ENCODE data around the gene ALDOA.

ALDOA gene

DNA sequence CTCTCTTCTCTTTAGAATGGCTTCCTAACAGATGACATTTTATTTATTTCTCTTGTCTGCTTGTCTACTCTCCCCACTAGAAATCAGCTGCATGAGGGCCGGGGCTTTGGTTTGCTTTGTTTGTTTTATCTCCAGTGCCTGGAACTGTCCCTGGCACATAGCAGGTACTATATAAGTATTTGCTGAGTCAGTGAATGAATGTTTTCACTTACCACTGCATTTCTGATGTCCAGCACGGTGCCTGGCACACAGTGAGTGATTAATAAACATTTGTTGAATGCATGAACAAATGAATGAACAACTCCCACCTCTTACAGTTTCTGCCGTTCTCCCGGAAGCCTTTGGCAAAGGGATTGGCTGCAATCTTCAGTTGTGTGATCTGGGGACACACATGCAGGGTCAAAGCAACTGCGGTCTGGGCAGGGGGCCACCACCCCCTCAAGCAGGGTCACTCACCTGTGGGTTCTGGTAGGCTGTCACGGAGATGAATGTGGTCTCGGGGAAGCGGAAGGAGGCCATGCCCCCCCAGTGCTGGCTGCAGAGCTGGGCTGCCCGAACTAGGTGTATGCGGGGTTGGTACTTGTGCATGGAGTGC is 22.8 kb downstream of the ALDOA start:
- in situ Hi-C loops (cut with MboI; ENCODE audit: low sequenced_read_pairs), result no loop called here

DNA sequence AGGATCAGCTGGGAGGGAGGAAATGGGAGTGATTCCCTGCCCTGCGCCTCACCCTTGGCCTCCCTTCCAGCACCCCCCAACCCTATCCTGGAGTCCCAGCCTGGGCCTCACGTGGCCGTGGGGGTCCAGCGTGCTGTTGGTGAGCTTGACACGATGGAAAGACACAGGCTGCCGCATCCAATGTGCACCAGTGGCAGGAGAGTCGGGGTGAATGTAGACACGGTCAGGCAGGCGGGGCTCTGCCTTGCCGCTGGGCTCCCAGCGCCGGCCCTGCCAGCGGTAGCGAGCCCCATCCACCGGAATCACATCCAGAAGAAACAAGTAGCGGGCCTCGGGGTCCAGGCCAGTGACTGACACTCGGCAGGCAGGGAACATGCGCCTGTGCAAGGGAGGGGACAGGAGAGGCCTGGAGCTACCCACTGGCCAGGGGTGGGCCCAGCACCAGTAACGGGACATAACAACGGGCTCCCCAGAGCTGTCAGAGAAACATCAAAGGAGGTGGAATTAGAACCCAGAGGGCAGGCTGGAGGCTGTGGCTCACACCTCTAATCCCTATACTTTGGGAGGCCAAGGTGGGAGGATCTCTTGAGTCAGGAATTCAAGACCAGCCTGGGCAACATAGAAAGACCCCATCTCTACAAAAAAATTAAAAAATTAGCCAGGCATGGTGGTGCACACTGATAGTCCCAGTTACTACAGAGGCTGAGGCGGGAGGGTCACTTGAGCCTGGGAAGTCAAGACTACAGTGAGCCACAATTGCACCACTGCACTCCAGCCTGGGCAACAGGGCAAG is 23.5 kb downstream of the ALDOA start:
- in situ Hi-C loops (cut with MboI; ENCODE audit: low sequenced_read_pairs), result no loop called here

DNA sequence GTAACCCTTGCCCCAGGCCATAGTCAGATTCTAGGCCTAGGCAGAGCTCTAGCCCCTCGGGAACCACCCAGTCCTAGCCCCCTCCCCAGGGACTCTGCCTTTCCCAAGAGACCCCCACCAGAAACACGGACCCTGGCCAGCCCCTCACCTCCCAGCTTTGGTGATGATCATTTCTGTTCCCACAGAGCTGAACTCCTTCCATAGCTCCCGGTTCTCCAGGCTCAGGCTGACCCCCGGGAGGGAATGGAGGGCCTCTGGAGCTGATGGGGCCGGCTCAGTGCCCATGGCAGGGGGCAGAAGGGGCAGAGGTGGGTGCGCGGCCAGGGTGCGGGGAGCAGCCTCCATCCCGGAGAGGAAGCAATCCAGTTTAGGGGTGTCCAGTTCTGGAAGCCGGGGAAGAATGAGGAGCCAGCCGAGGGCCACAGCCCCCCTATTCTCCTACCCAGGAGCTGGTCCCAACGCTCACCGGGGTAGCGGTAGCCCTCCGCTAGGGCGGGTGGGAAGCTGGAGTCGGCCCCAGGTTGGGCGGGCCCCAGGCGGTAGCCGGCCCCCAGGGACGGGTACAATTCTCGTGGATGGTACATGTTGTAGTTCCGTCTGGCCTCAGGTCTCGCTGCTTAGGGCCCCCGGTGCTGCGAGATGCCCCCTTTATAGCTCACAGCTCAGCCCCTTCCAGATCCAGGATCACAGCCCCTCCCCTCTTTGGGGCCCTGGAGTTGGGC is 25.2 kb downstream of the ALDOA start:
- in situ Hi-C loops (cut with MboI; ENCODE audit: low sequenced_read_pairs), result no loop called here

DNA sequence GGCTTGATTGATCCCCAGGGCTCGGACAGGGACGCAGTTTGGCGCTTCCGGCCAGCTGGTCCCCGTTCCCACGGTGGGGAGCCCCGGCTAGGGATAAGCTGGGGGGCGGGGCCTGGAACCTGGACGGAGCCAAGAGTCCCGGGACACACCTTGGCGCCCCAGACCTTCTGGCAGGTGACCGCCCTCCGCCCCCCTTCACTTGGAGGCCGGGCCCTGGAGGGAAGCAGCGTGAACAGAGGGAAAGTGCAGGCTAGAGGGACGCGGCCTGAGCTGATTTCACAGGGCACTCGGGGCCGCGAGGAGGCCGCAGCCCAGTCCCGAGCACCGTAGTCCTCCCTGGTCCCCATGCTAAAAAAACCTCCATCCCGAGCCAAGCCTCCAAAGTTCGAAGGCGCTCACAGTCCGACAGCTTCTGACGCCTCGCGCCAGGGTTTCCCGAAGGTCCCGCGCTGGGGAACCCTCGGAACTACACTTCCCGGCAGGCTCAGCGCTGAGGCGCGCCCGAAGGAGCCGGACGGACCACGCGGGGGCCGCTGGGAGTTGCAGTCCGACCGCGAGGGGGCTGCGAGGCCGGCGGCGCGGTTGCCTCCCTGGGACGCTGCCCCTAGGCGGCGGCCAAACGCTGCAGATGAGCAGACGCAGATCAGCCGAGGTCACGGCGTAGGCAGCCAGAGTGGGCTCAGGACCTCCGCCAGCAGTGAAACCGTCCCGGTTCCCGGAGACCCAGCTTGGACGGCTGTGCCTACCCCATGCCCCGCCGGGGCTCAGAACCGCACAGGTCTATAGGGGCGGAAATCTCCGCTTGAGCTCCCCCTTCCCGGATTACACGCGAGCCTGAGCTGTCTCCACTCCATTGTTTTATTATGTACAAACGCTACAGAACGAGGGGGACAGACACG is 26.2 kb downstream of the ALDOA start, which contains the start of gene TBX6:
Gene TBX6 (minus strand): TSS at position 451 of the 899 bp plus-strand sequence. CDS start 731 bp downstream, outside the sequence.
- in situ Hi-C loops (cut with MboI; ENCODE audit: low sequenced_read_pairs), result no loop called here

DNA sequence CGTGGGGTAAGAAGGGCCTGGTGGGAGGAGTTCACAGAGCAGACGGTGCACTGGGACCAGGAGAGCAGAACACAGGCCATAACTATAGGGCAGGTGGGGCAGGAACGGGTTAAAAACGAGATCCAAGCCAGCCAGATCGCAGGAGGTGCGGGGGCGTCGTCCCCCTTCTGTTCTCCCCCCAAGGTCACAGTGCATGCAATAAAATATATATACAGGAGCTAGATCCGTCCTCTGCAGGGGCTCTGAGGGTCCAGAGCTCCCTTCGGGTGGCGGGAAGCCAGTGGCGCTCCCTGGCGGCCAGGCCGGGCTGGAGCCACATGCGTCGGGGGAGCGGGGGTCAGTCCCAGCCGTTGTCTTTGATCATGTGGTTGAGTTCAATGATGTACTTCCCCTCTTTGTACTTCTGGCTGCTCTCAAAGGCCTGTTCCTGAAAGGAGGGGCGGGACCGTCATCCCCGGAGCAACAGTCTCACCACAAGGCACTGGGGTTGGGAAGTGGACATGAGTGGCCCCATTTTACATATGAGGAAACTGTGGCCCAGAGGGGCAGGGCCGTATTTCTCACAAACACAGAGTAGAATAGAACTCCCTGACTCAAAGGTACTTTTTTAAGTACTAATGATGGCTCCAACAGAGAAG is 26.9 kb downstream of the ALDOA start:
- in situ Hi-C loops (cut with MboI; ENCODE audit: low sequenced_read_pairs), result no loop called here

DNA sequence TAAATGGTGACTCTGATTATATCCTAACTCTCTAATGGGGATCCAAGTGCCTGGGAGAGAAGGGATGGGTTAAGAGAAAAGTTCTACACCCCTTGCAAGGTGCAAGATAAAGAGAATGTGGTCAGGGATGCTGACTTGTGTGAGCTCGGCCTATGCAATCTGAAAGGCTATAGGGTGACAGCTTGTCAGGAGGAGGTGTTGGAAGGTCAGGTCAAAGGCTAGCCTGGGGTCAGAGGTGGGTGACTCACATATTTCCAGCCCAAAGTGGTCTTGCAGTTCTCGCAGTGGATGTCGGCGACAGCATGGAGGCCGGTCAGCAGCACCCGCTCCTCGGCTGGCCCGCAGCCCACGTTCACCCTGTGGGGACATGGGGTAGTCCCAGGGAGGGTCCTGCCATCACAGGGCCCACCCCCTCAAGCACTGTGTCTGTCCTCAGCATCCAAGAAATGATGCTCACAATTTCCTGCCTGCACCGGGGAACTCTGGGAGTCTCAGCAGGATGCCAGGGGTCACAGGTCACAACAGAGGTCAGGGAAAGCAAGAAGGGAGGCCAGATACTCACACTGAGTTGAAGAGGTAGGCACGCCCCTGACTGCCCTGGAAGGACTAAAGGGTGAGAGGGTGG is 29.1 kb downstream of the ALDOA start:
- in situ Hi-C loops (cut with MboI; ENCODE audit: low sequenced_read_pairs), result no loop called here

DNA sequence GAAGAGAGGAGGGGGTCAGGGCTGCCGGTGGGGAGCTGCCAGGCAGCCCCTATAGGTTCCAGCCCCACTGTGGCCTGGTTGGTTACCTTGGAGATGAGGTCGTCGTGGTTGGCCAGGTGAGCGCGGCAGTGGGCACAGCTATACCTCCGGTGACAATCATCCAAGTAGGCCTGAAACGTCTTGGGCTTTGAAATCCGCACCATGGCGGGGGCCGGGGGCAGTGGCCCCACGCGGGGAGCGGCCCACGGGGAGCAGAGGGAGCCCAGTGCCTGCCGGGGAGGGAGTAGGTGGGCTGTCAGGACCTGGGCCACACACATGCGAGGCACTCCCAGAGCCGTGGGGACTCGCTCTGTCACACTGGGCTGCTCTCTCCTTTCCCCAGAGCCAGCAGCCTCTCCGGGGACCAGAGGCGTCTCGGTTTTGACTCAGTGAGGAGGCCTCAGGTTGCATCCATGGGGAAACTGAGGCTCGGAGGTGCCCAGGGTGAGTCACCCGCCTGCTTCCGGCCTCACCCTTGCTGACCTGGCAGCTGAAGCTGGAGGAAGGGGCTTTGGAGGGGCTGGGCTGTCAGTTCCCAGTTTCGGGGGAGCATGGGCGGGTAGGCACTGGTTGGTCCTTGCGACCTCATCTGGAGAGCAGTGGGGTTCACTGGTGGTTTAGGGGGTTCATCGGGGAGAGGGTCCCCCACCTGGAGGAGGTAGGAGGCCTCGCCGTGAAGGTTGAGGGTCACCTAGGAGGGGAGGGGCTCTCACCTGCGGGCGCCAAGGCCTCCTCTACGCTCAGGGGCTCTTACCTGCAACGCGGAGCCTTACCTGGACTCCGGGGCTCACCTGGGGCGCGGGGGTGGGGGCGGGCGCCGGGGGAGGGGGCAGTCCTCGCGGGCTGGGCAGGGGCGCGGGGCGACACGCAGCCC is 29.9 kb downstream of the ALDOA start:
- in situ Hi-C loops (cut with MboI; ENCODE audit: low sequenced_read_pairs), result no loop called here

DNA sequence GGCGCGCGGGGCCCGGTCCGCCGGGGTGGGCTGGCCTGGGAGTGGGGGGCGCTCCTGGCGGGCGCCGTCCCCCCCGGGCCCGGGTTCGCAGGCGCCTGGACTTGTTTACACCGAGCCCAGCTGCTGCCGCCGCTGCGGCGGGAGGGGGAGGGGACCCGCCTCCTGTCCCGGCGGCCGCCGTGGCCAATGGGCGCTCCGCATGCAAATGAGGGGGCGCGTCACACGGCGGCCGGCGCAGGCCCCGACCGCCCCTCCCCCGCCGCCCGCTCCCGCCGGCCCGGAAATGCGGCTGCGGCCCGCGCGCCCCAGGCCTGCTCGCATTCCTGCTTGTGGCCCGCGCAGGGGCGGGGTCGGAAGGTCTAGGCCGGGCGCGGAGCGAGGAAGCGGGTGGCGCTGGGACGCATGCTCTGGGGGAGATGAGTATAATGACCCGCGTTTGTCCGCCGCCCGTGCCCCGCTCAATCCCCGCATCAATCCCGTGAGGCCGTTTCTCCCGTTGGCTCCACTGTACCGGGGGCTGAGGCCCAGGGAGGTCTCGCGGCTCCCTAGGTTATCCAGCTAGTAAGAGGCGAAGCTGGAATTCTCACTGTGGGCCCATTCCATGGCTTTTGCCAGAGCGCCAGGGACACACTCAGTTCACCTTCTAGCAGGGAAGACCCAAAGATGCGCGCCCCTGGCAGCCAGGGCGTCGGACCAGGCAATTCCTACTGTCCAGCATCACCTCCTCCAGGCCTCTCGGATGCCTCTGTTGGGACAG is 30.7 kb downstream of the ALDOA start, which contains the start of gene YPEL3:
Gene YPEL3 (minus strand): TSS at position 109 of the 757 bp plus-strand sequence. CDS start 731 bp downstream, outside the sequence.
- in situ Hi-C loops (cut with MboI; ENCODE audit: low sequenced_read_pairs), result no loop called here

DNA sequence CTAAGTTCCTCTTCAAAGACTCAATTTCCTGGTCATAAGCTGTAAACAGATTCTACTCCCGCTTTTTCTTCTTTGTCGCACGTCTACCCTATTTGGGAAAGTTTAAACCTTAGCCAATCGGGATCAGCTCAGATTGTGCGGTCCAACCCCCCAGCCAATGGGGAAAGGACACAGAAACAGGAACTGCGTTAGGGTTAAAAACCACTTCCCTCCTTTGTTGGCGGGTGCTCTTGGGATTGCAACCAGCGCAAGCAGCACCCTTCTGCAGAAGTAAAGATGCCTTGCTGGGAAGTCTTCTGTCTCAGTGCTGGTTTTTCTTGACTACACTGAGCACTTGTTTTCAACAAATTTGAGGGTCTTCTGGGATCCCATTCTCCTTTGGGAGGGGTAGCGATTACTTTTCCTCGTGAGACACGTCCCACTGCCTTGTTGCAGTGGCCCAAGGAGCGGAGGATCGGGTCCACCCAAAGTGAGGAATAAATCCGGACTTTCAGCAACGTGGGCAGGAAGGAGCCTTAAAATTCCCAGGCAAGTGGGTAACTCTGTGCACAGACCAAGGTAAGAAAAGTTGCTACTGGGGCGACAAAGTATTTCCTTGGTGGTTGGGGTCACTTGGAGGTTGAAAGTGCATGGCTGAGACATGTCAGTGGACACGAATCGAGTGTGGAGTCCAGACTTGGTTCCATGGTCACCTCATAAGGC is 31.5 kb downstream of the ALDOA start:
- in situ Hi-C loops (cut with MboI; ENCODE audit: low sequenced_read_pairs), result no loop called here

DNA sequence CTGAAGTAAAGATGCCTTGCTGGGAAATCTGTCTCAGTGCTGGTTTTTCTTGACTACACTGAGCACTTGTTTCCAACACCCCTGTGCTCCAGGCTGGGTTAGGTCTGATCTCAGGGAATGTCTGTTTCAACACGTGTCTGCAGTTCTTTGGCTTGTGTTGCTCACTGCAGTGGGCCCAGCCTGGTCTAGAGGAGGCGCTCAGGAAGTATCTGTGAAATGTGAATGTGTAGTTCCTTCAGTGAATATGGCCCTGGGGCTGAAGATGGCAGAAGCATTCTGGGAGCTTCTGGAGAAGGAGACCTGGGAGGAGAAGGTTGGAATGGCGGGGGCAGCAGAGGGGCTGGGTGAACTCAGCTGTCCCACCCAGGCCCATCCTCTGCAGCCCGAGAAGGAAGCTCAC is 38.5 kb downstream of the ALDOA start:
- in situ Hi-C loops (cut with MboI; ENCODE audit: low sequenced_read_pairs), result loop anchor here (25.0 kb wide), 1 partner anchor 308 kb away; the partner anchor contains the start of gene ZNF771

DNA sequence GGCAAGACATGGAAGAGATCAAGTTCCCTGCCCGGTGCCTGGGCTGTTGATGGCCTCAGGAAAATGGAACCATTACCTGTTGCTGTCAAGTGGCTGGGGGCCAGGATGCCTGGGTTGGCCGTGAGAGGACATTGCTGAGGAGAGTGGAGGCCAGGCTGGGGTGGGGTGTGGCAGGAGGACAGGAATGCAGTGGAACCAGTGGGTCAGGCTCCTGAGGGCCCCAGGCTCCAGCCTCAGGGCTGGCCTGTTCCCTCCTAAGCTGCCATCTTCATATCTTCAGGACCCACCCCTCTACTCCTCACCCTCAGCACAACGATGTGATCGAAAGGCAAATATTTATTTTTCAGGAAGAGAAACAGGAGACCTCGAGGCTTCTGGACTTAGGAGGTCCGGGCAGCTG is 38.9 kb downstream of the ALDOA start:
- in situ Hi-C loops (cut with MboI; ENCODE audit: low sequenced_read_pairs), result loop anchor here (25.0 kb wide), 1 partner anchor 308 kb away; the partner anchor contains the start of gene ZNF771

DNA sequence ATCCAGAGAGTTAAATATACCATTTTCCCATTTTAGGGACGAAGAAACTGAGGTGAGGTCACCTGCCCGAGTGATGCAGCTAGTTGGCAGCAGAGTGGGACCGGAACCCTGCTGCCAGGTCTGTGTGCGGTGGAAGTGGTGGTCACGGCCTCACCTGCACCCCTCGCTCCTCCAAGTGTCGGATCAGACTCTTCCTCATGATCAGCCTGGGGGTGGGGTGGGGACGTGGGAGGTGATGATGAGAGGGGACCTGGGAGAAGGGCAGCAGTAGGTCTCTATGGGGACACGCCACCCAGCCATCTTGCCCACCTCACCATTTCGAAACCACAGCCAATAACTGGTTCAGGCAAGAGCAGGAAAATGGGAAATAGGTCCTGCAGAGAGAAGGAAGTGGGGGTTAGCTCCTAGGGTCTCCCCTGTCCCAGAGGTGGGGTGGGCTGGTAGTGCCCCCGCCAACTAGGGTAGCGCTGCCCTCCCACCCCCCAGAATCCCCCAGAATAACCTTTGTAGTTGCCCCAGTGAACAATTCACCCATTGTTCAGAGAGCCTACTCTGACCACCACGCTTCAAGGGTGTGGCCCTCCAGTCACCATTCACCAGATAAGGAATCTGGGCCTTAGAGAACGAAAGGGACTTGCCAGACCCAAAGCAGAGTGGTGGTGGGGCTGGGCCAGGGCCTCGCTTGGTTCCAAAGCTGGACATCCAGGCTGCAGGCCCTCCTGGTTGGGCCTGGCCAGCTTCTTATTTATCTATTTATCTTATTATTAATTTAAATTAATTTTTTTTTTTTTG is 42.7 kb downstream of the ALDOA start:
- in situ Hi-C loops (cut with MboI; ENCODE audit: low sequenced_read_pairs), result loop anchor here (25.0 kb wide), 1 partner anchor 304 kb away; the partner anchor contains the start of gene ZNF771

DNA sequence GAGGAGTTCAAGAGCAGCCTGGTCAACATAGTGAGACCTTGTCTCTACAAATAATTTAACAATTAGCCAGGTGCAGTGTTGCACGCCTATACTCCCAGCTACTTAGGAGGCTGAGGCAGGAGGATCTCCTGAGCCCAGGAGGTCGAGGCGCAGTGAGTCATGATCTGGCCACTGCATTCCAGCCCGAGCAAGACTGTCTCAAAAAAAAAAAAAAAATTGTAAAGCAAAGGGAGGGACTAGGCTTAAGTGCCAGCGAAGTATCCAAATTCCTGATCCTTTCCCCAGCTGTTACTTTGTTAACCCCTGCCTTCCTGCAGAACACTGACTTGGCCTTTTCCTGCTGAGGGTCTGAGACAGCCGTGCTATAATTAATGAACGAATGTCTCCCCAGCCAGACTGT is 45.1 kb downstream of the ALDOA start:
- in situ Hi-C loops (cut with MboI; ENCODE audit: low sequenced_read_pairs), result loop anchor here (25.0 kb wide), 1 partner anchor 302 kb away; the partner anchor contains the start of gene ZNF771

DNA sequence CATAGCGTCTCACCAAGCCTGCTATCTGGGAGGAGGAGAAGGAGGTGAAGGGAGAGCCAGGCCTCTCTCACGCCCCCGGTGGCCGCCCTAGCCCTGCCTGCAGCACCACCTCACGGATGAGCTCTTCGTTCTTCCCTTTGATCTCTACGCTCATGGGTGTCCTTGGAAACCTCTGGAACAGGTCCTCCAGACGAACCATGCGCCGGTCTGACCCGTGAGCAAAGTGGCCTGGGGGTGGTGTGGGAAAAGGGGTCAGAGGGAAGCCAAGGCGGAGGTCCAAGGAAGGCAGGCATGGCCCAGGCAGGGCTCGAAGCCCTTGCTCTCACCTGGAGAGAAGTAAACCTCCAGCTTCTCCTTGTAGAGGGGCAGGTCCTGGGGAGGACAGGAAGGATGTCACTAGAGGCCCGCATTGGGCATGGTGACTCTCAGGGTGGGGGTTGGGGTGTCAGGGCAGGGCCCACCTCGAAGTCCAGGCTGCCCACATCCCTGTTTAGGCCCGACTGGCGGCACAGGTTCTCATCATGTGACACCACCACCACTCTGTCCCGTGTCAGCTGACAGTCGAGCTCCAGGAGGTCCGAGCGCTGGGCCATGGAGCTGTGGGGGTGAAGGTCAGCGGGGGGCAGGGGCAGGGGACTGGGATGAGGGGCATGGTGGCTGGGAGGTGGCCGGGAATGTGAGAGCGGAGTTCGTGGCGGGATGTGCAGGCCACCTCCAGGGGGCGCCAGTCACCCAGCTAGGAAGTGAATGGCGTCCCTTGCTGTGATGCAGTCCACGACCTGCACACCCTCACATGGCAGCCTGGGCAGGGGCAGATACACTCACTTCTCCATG is 46.9 kb downstream of the ALDOA start:
- in situ Hi-C loops (cut with MboI; ENCODE audit: low sequenced_read_pairs), result loop anchor here (25.0 kb wide), 1 partner anchor 300 kb away; the partner anchor contains the start of gene ZNF771

DNA sequence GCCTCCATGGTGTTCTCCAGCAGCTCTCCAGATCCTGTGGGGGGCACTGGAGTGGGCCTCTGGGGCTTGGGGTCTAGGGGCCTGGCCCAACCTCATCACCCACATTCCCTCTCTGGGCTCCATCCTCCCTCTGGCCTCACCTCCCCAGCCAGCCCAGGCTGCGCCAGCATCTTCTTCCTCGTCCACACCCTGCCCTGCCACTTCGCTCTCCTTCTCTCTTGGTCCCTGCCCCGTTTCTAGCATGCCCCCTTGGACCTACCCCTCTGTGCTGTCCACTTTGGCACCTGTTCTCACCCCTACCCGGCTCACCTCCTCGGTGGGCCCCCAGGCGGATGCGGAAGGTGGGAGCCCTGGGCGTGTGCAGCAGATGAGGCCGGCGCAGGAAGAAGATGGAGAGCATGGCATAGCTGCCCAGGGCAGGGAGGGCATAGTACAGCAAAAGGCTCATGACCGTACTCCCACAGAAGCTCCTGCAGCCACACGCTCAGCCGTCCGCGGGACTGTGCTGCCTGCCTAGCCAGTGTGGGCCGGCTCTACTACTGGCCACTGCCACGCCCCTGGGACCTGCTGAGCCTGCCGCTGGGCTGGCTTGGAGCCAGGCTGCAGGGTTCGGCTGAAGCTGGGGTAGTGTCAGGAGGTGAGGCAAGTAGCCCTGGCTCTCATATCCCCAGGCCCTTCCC is 47.6 kb downstream of the ALDOA start, which contains the start of gene GDPD3:
Gene GDPD3 (minus strand): TSS at position 507 of the 680 bp plus-strand sequence. CDS start 59 bp downstream, at position 448.
- in situ Hi-C loops (cut with MboI; ENCODE audit: low sequenced_read_pairs), result loop anchor here (25.0 kb wide), 1 partner anchor 299 kb away; the partner anchor contains the start of gene ZNF771

All from HL-60/S4 treated with retinoic acid at 250 ng/mL for 4 days and 3 days (cell line).